ENCODE results near the gene MDH1.

GRCh38 chr2:63562751-63563150 lies 26.0 kb upstream of the MDH1 start:
- TF ChIP-seq CTCF (IDR thresholded peaks at IDR 0.05) (no peak), EP300 (IDR thresholded peaks at IDR 0.05) (no peak)
